Measurements from ENCODE around the gene CD200. TPM values are rescaled to one million over a fixed set of nuclear protein-coding genes. Genes with fewer than 3 reads are reported as not detected.

CD200 gene
- total RNA-seq = 10 to 100 TPM in 6 of 8 experiments, 1 to 10 TPM in 1, not detected in 1; 1.0 to 79.1 (median 65.7) TPM

- 3 to 4% methylated on average over 5 to 7 of the region's 28 CpGs; no CpG with 5 or more reads in 8 of the 10 experiments for WGBS, 10 experiments
- peak; percentile 30 to 94 (median 90) for ATAC-seq (replicated peaks in 6 of 8)
- H3K27ac ChIP-seq = peak within 1 kb of the TSS; percentile 83 to 96
- peak within 1 kb of the TSS; percentile 56 to 75 (median 66) for H3K4me3 ChIP-seq
- H3K4me1 ChIP-seq (replicated peaks in 1 of 2) = peaks cover 0 to 27% of the 10 kb centered on the region in 2 donors
- in situ Hi-C loops (cut with MboI; ENCODE audit: low pct_unique_long_range_greater_than_20kb in 2 of 9, low sequenced_read_pairs in 9 of 9, unreplicated experiment in 9 of 9) = loop anchor here in 1 of 9 experiments (25.0 kb wide), 1 partner anchor 179 kb away; no protein-coding TSS in a partner anchor
Measured at GRCh38 chr3:112333002-112333380, at the start of gene CD200. TSS of gene CD200 (plus strand) at chr3:112333156. CDS start at chr3:112333213, 57 bp downstream.

GRCh38 chr3:112289011-112289410 lies 43.9 kb upstream of the CD200 start:
- no peak overlapping the region for H3K27ac ChIP-seq
- H3K4me3 ChIP-seq = no peak overlapping the region
- in situ Hi-C loops (cut with MboI; ENCODE audit: low pct_unique_long_range_greater_than_20kb in 2 of 9, low sequenced_read_pairs in 9 of 9, unreplicated experiment in 9 of 9) = loop anchor here in 2 of 9 experiments (25.0 kb wide), 2 partner anchors 223 to 248 kb away; no protein-coding TSS in a partner anchor
- ATAC-seq (replicated peaks in 6 of 8) = no peak
- H3K4me1 ChIP-seq (replicated peaks in 1 of 2) = peaks cover 0 to 6% of the 10 kb centered on the region in 2 donors
- WGBS, 10 experiments = 48 to 100% (median 89%) methylated on average over 1 to 4 of the region's 4 CpGs

- WGBS, 10 experiments = 10 to 83% (median 56%) methylated on average over 2 to 15 of the region's 15 CpGs; no CpG with 5 or more reads in 1 of the 10 experiments
- Histone ChIP-seq H3K4me3 (no peak within 1 kb of the TSS), H3K4me1 (replicated peaks in 1 of 2) (peaks cover 0 to 6% of the 10 kb centered on the region in 2 donors), H3K27ac (no peak within 1 kb of the TSS)
- peak; percentile 57 to 90 (median 84) for ATAC-seq (replicated peaks in 6 of 8)
- in situ Hi-C loops (cut with MboI; ENCODE audit: low pct_unique_long_range_greater_than_20kb in 2 of 9, low sequenced_read_pairs in 9 of 9, unreplicated experiment in 9 of 9) = loop anchor here in 3 of 9 experiments (10.0 to 25.0 kb wide), 3 partner anchors 159 to 244 kb away; partner anchors contain the start of gene GCSAM (in 1 of the 3)
Measured at GRCh38 chr3:112293368-112294321, 39.3 kb upstream of the CD200 start, which contains the start of gene SLC9C1. TSS of gene SLC9C1 (minus strand) at chr3:112294216. CDS start at chr3:112286791, 7,425 bp downstream.

GRCh38 chr3:112297714-112298113 lies 35.2 kb upstream of the CD200 start:
- ATAC-seq (replicated peaks in 6 of 8) = no peak
- Histone ChIP-seq H3K4me1 (replicated peaks in 1 of 2) (peaks cover 0 to 6% of the 10 kb centered on the region in 2 donors), H3K27ac (no peak overlapping the region), H3K4me3 (no peak overlapping the region)
- in situ Hi-C loops (cut with MboI; ENCODE audit: low pct_unique_long_range_greater_than_20kb in 2 of 9, low sequenced_read_pairs in 9 of 9, unreplicated experiment in 9 of 9) = loop anchor here in 3 of 9 experiments (10.0 to 25.0 kb wide), 3 partner anchors 163 to 240 kb away; partner anchors contain the start of gene GCSAM (in 1 of the 3)

- ATAC-seq (replicated peaks in 6 of 8) = no peak
- Histone ChIP-seq H3K27ac (no peak overlapping the region), H3K4me1 (replicated peaks in 1 of 2) (peaks cover 8 to 10% of the 10 kb centered on the region in 2 donors), H3K4me3 (no peak overlapping the region)
- in situ Hi-C loops (cut with MboI; ENCODE audit: low pct_unique_long_range_greater_than_20kb in 2 of 9, low sequenced_read_pairs in 9 of 9, unreplicated experiment in 9 of 9) = loop anchor here in 3 of 9 experiments (10.0 to 25.0 kb wide), 3 partner anchors 164 to 239 kb away; partner anchors contain the start of gene GCSAM (in 1 of the 3)
Measured at GRCh38 chr3:112298781-112299180, 34.2 kb upstream of the CD200 start.

- in situ Hi-C loops (cut with MboI; ENCODE audit: low pct_unique_long_range_greater_than_20kb in 2 of 9, low sequenced_read_pairs in 9 of 9, unreplicated experiment in 9 of 9) = no loop called here
- peaks cover 17 to 23% of the 10 kb centered on the region in 2 donors for H3K4me1 ChIP-seq (replicated peaks in 1 of 2)
- 43 to 83% (median 75%) methylated on average over 1 to 6 of the region's 11 CpGs; no CpG with 5 or more reads in 2 of the 10 experiments for WGBS, 10 experiments
- H3K4me3 ChIP-seq = no peak overlapping the region
- no peak overlapping the region for H3K27ac ChIP-seq
- peak in 1 of 8 experiments; percentile 46 for ATAC-seq (replicated peaks in 6 of 8)
Measured at GRCh38 chr3:112302150-112302830, 30.7 kb upstream of the CD200 start.

GRCh38 chr3:112302881-112303763 lies 29.8 kb upstream of the CD200 start:
- peak in 7 of 8 experiments; percentile 5 to 73 (median 35) for ATAC-seq (replicated peaks in 6 of 8)
- no peak overlapping the region for H3K27ac ChIP-seq
- peak overlapping the region; percentile 12 to 27 (median 17) for H3K4me3 ChIP-seq
- in situ Hi-C loops (cut with MboI; ENCODE audit: low pct_unique_long_range_greater_than_20kb in 2 of 9, low sequenced_read_pairs in 9 of 9, unreplicated experiment in 9 of 9) = no loop called here
- peaks cover 17 to 27% of the 10 kb centered on the region in 2 donors for H3K4me1 ChIP-seq (replicated peaks in 1 of 2)
- 5 to 48% (median 27%) methylated on average over 2 to 11 of the region's 12 CpGs for WGBS, 10 experiments

GRCh38 chr3:112303764-112304325 lies 29.1 kb upstream of the CD200 start:
- peak overlapping the region; percentile 12 to 27 (median 17) for H3K4me3 ChIP-seq
- no peak overlapping the region for H3K27ac ChIP-seq
- peak; percentile 30 to 76 (median 67) for ATAC-seq (replicated peaks in 6 of 8)
- in situ Hi-C loops (cut with MboI; ENCODE audit: low pct_unique_long_range_greater_than_20kb in 2 of 9, low sequenced_read_pairs in 9 of 9, unreplicated experiment in 9 of 9) = no loop called here
- 0 to 56% (median 20%) methylated on average over 1 to 11 of the region's 11 CpGs for WGBS, 10 experiments
- peaks cover 20 to 31% of the 10 kb centered on the region in 2 donors for H3K4me1 ChIP-seq (replicated peaks in 1 of 2)

GRCh38 chr3:112304611-112305010 lies 28.3 kb upstream of the CD200 start:
- peak in 1 of 8 experiments; percentile 37 for ATAC-seq (replicated peaks in 6 of 8)
- H3K4me1 ChIP-seq (replicated peaks in 1 of 2) = peaks cover 20 to 31% of the 10 kb centered on the region in 2 donors
- H3K4me3 ChIP-seq = no peak overlapping the region
- in situ Hi-C loops (cut with MboI; ENCODE audit: low pct_unique_long_range_greater_than_20kb in 2 of 9, low sequenced_read_pairs in 9 of 9, unreplicated experiment in 9 of 9) = no loop called here
- 4 to 71% (median 60%) methylated on average over 1 to 2 of the region's 2 CpGs; no CpG with 5 or more reads in 5 of the 10 experiments for WGBS, 10 experiments
- H3K27ac ChIP-seq = no peak overlapping the region

GRCh38 chr3:112306825-112307224 lies 26.1 kb upstream of the CD200 start:
- Histone ChIP-seq H3K27ac (no peak overlapping the region), H3K4me3 (no peak overlapping the region), H3K4me1 (replicated peaks in 1 of 2) (peaks cover 20 to 31% of the 10 kb centered on the region in 2 donors)
- WGBS, 10 experiments = 65 to 100% (median 97%) methylated on average over 1 to 5 of the region's 9 CpGs; no CpG with 5 or more reads in 3 of the 10 experiments
- in situ Hi-C loops (cut with MboI; ENCODE audit: low pct_unique_long_range_greater_than_20kb in 2 of 9, low sequenced_read_pairs in 9 of 9, unreplicated experiment in 9 of 9) = no loop called here
- no peak for ATAC-seq (replicated peaks in 6 of 8)

- H3K4me3 ChIP-seq = no peak overlapping the region
- H3K4me1 ChIP-seq (replicated peaks in 1 of 2) = peaks cover 20 to 31% of the 10 kb centered on the region in 2 donors
- in situ Hi-C loops (cut with MboI; ENCODE audit: low pct_unique_long_range_greater_than_20kb in 2 of 9, low sequenced_read_pairs in 9 of 9, unreplicated experiment in 9 of 9) = no loop called here
- no peak overlapping the region for H3K27ac ChIP-seq
- ATAC-seq (replicated peaks in 6 of 8) = peak in 1 of 8 experiments; percentile 46
- WGBS, 10 experiments = 57 to 100% (median 91%) methylated on average over 1 to 4 of the region's 4 CpGs; no CpG with 5 or more reads in 1 of the 10 experiments
Measured at GRCh38 chr3:112307557-112307956, 25.4 kb upstream of the CD200 start.

All from motor neuron (in vitro differentiated cells).